OCI-LY3 (cell line): Measurements from ENCODE around the gene ETNK2.

Experiments used
- H2AFZ ChIP-seq: fragments of 200-600, 300-600 bp; shearing (Covaris generic); 2 replicates; pipeline ENCODE4 v1.6.0; 2014; ENCODE audit warnings: antibody characterized with exemption, low read depth, low read length
- H3K27ac ChIP-seq: fragments of 200-600, 300-600 bp; sonication (generic); 2 replicates; pipeline ENCODE4 v1.5.1; 2014; ENCODE audit warnings: mild to moderate bottlenecking, low read length, moderate library complexity, mixed read lengths
- H3K27me3 ChIP-seq: fragments of 200-600, 300-600 bp; sonication (generic); 2 replicates; pipeline ENCODE4 v1.6.1; 2014; ENCODE audit warnings: low read depth, low read length, mixed read lengths
- H3K36me3 ChIP-seq: fragments of 200-600, 300-600 bp; sonication (generic); replicated peaks from 2 replicates; pipeline ENCODE3; 2014; ENCODE audit warnings: low read depth, low read length, mixed read lengths
- H3K4me1 ChIP-seq: fragments of 300-600, 200-600 bp; sonication (generic); 2 replicates; pipeline ENCODE4 v1.6.1; 2014; ENCODE audit warnings: low read length, mixed read lengths
- H3K4me2 ChIP-seq: fragments of 200-600, 300-600 bp; sonication (generic); 2 replicates; pipeline ENCODE4 v1.6.1; 2014; ENCODE audit warnings: low read length, mixed read lengths
- H3K4me3 ChIP-seq: fragments of 300-600, 200-600 bp; sonication (generic); 2 replicates; pipeline ENCODE4 v1.5.1; 2014; ENCODE audit warnings: antibody characterized with exemption, mild to moderate bottlenecking, low read length, moderate library complexity
- H3K79me2 ChIP-seq: fragments of 300-600, 200-600 bp; shearing (Covaris generic); 2 replicates; pipeline ENCODE4 v1.6.1; 2014; ENCODE audit warnings: mild to moderate bottlenecking, low read length, mixed read lengths
- H3K9ac ChIP-seq: fragments of 300-600, 200-600 bp; shearing (Covaris generic); 2 replicates; pipeline ENCODE4 v1.6.0; 2014; ENCODE audit warnings: mild to moderate bottlenecking, low read length, moderate library complexity
- H3K9me3 ChIP-seq: fragments of 200-600, 300-600 bp; shearing (Covaris generic); 2 replicates; pipeline ENCODE4 v1.6.1; 2014; ENCODE audit warnings: low read length, mixed read lengths; ENCODE audit not compliant: insufficient read depth
- H4K20me1 ChIP-seq: fragments of 200-600, 300-600 bp; sonication (generic); 2 replicates; pipeline ENCODE4 v1.6.1; 2016; ENCODE audit warnings: low read length, mixed read lengths; ENCODE audit not compliant: insufficient read depth
- CTCF ChIP-seq: fragments of 200-600, 300-600 bp; sonication (generic); IDR thresholded peaks from 2 replicates; pipeline ENCODE4 v1.5.1; 2014; ENCODE audit warnings: antibody characterized with exemption, low read length, low read depth
- EZH2phosphoT487 ChIP-seq: fragments of 200-600 bp; shearing (Covaris generic); IDR thresholded peaks from 2 replicates; pipeline ENCODE4 v1.6.1; 2018; ENCODE audit warnings: antibody characterized with exemption, mixed run types, low read depth

Gene ETNK2

GRCh38 chr1:204087181-204087892 lies 64.5 kb downstream of the ETNK2 start:
- Histone ChIP-seq H4K20me1 (no peaks in the 10 kb centered on the region), H3K4me2 (no peak overlapping the region), H3K9ac (no peak overlapping the region), H3K79me2 (no peaks in the 10 kb centered on the region), H2AFZ (no peak overlapping the region), H3K4me3 (no peak overlapping the region), H3K27me3 (no peaks in the 10 kb centered on the region), H3K36me3 (no peaks in the 10 kb centered on the region), H3K9me3 (no peaks in the 10 kb centered on the region), H3K4me1 (no peaks in the 10 kb centered on the region), H3K27ac (no peak overlapping the region)
- TF ChIP-seq EZH2phosphoT487 = no peak
- no peak for TF ChIP-seq CTCF

GRCh38 chr1:204085876-204086275 lies 66.0 kb downstream of the ETNK2 start:
- Histone ChIP-seq H3K4me2 (no peak overlapping the region), H3K27me3 (no peaks in the 10 kb centered on the region), H3K4me1 (no peaks in the 10 kb centered on the region), H4K20me1 (no peaks in the 10 kb centered on the region), H3K9me3 (no peaks in the 10 kb centered on the region), H3K36me3 (no peaks in the 10 kb centered on the region), H3K4me3 (no peak overlapping the region), H3K27ac (no peak overlapping the region), H2AFZ (no peak overlapping the region), H3K79me2 (no peaks in the 10 kb centered on the region), H3K9ac (no peak overlapping the region)
- no peak for TF ChIP-seq CTCF
- TF ChIP-seq EZH2phosphoT487 = no peak

DNA sequence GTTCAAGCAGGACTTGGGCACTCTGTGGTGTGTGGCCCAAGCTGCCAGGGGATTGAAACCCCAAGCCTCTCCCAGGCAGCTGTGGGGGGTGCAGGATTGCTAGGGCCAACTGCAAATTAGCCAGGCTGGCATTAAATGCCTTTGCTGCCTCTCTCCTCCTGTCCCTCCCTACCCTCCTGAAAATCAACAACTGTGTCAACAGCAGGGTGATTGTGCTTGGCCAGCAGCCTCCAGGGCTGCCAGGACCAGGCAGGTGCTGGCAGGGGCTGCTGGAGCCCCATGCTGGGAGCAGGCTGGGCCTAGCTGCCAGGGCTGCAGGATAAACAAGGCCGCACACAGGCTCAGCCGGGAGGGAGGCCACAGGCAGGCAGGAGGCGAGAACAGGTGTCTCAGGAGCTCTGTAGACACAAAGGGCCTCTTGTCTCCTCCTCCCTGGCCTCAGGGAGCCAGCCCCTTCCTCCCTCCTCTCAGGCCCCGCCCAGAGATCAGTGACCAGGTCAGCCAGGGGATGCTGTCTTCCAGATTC lies 67.5 kb downstream of the ETNK2 start:
- Histone ChIP-seq H3K9ac (no peak overlapping the region), H4K20me1 (no peaks in the 10 kb centered on the region), H3K4me1 (no peaks in the 10 kb centered on the region), H3K4me2 (no peak overlapping the region), H3K27me3 (no peaks in the 10 kb centered on the region), H3K27ac (no peak overlapping the region), H2AFZ (no peak overlapping the region), H3K4me3 (no peak overlapping the region), H3K9me3 (no peaks in the 10 kb centered on the region), H3K36me3 (no peaks in the 10 kb centered on the region), H3K79me2 (no peaks in the 10 kb centered on the region)
- TF ChIP-seq EZH2phosphoT487 (no peak), CTCF (no peak)

DNA sequence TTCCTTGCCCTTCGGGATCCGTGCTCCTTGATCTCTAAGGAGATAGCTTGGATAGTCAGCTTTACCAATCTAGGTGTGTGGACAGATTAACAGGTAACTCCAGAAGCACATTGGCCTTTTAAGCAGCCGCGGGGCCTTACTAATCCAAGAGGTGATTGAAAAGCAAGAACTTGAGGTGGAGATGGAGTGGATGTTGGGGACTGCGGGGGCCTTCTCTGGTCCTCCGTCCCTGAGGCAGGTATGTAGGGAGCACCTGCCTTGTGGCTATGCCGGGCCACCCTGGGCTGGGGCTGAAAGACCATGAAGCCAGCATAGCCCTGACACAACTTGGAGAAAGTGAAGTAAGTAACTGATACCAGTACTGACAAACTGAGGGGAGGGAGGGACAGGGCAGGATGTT lies 68.4 kb downstream of the ETNK2 start:
- Histone ChIP-seq H3K4me1 (no peaks in the 10 kb centered on the region), H3K27ac (no peak overlapping the region), H3K9me3 (no peaks in the 10 kb centered on the region), H3K4me2 (no peak overlapping the region), H3K79me2 (no peaks in the 10 kb centered on the region), H3K4me3 (no peak overlapping the region), H3K36me3 (no peaks in the 10 kb centered on the region), H2AFZ (no peak overlapping the region), H4K20me1 (no peaks in the 10 kb centered on the region), H3K9ac (no peak overlapping the region), H3K27me3 (no peaks in the 10 kb centered on the region; the same call in 1 of the 2 replicates)
- TF ChIP-seq EZH2phosphoT487 = no peak
- TF ChIP-seq CTCF = no peak
